Hepatocyte (in vitro differentiated cells): ENCODE results near the gene FAM117B. TPM values are rescaled to one million over a fixed set of nuclear protein-coding genes. Genes with fewer than 3 reads are reported as not detected.
A peak's percentile ranks its signal among the peaks of the same experiment; 100 is the strongest.

Experiments used
- DNase-seq: peaks from one replicate; pipeline ENCODE4 v3.0.0-alpha.2; 2016; ENCODE audit warnings: low spot score
- H2AFZ ChIP-seq: fragments of 200-600 bp; sonication (generic); 2 replicates; pipeline ENCODE4 v1.6.0; 2016; ENCODE audit warnings: antibody characterized with exemption, mild to moderate bottlenecking
- H3K27ac ChIP-seq: fragments of 200-600 bp; sonication (generic); 2 replicates; pipeline ENCODE4 v1.5.1; 2016; ENCODE audit warnings: mild to moderate bottlenecking
- H3K27me3 ChIP-seq: fragments of 200-600 bp; sonication (generic); 2 replicates; pipeline ENCODE4 v1.6.1; 2016
- H3K36me3 ChIP-seq: fragments of 200-600 bp; sonication (generic); replicated peaks from 2 replicates; pipeline ENCODE4 v1.5.1; 2016; ENCODE audit warnings: low read depth; ENCODE audit not compliant: insufficient read depth
- H3K4me1 ChIP-seq: fragments of 200-600 bp; sonication (generic); 2 replicates; pipeline ENCODE4 v1.5.1; 2016; ENCODE audit warnings: mild to moderate bottlenecking, moderate library complexity; ENCODE audit not compliant: insufficient read depth
- H3K4me2 ChIP-seq: fragments of 200-600 bp; sonication (generic); 2 replicates; pipeline ENCODE4 v1.6.0; 2016
- H3K4me3 ChIP-seq: fragments of 200-600 bp; sonication (generic); 2 replicates; pipeline ENCODE4 v1.5.1; 2016; ENCODE audit warnings: mild to moderate bottlenecking
- H3K79me2 ChIP-seq: fragments of 200-600 bp; sonication (generic); 2 replicates; pipeline ENCODE4 v1.6.0; 2017; ENCODE audit warnings: mild to moderate bottlenecking
- H3K9me2 ChIP-seq: fragments of 200-600 bp; sonication (generic); replicated peaks from 2 replicates; pipeline ENCODE4 v1.6.0; 2017; ENCODE audit warnings: mild to moderate bottlenecking; ENCODE audit not compliant: insufficient read depth
- H3K9me3 ChIP-seq: fragments of 200-600 bp; sonication (generic); 2 replicates; pipeline ENCODE4 v1.5.1; 2016; ENCODE audit warnings: low read depth, mild to moderate bottlenecking
- H4K20me1 ChIP-seq: fragments of 200-600 bp; sonication (generic); 2 replicates; pipeline ENCODE4 v1.6.0; 2016; ENCODE audit warnings: mild to moderate bottlenecking; ENCODE audit not compliant: insufficient read depth, poor library complexity, severe bottlenecking
- CTCF ChIP-seq: fragments of 200-600 bp; sonication (generic); IDR thresholded peaks from 2 replicates; pipeline ENCODE4 v1.5.1; 2016; ENCODE audit warnings: antibody characterized with exemption, mild to moderate bottlenecking; ENCODE audit not compliant: poor library complexity
- EZH2 ChIP-seq: fragments of 200-600 bp; sonication (generic); IDR thresholded peaks from 2 replicates; pipeline ENCODE4 v1.6.1; 2016; ENCODE audit warnings: antibody characterized with exemption, mild to moderate bottlenecking, borderline replicate concordance
- EZH2phosphoT487 ChIP-seq: fragments of 200-600 bp; sonication (generic); IDR thresholded peaks from one replicate; pipeline ENCODE4 v1.6.1; 2018; ENCODE audit warnings: antibody characterized with exemption, mild to moderate bottlenecking, low read depth, moderate library complexity; ENCODE audit not compliant: unreplicated experiment, severe bottlenecking
- WGBS: methylation state at CpG from one replicate; pipeline ENCODE4 v1.1.6; 2016; ENCODE audit warnings: low lambda C conversion rate; ENCODE audit errors: missing lambda C conversion rate; 5-methylcytosine and 5-hydroxymethylcytosine counted together
- polyA plus RNA-seq: library from polyadenylated mRNA; unstranded; fragments of >200 nt; fragmentation: Nextera tagmentation; extraction: Ambion mirVana; gene quantifications from 2 replicates; pipeline ENCODE4 v1.2.1, GENCODE V29; 2016
- total RNA-seq: library from RNA; depleted of rRNA; stranded (reverse); fragments of >200 nt; gene quantifications from 2 replicates; pipeline ENCODE4 v1.2.3, GENCODE V29; 2014

Gene FAM117B
- total and polyA plus RNA-seq, 2 experiments from 2014 or later = 9.0 to 13.8 TPM

GRCh38 chr2:202769201-202769600, 134.4 kb downstream of the FAM117B start:
- Histone ChIP-seq H3K4me3 (no peak overlapping the region), H3K4me2 (peak overlapping the region; percentile 2), H3K27ac (no peak overlapping the region), H3K9me3 (no peaks in the 10 kb centered on the region), H3K79me2 (no peaks in the 10 kb centered on the region), H3K9me2 (no peaks in the 10 kb centered on the region), H4K20me1 (no peaks in the 10 kb centered on the region), H3K27me3 (no peaks in the 10 kb centered on the region), H3K4me1 (peaks cover 12% of the 10 kb centered on the region), H3K36me3 (no peaks in the 10 kb centered on the region), H2AFZ (no peak overlapping the region)
- TF ChIP-seq EZH2 (no peak), EZH2phosphoT487 (no peak), CTCF (no peak)
- no peak for DNase-seq

GRCh38 chr2:202771336-202771735, 136.6 kb downstream of the FAM117B start:
- peak overlapping the region; percentile 35 for H3K27ac ChIP-seq
- peaks cover 12% of the 10 kb centered on the region for H3K4me1 ChIP-seq
- no peaks in the 10 kb centered on the region for H4K20me1 ChIP-seq
- TF ChIP-seq EZH2 (no peak), CTCF (no peak), EZH2phosphoT487 (no peak)
- WGBS = 95% methylated on average over 1 of the region's 1 CpG
- DNase-seq = no peak
- no peaks in the 10 kb centered on the region for H3K9me3 ChIP-seq
- H3K4me3 ChIP-seq = no peak overlapping the region
- H3K27me3 ChIP-seq = no peaks in the 10 kb centered on the region
- no peaks in the 10 kb centered on the region for H3K9me2 ChIP-seq
- H2AFZ ChIP-seq = no peak overlapping the region
- H3K4me2 ChIP-seq = no peak overlapping the region
- no peaks in the 10 kb centered on the region for H3K36me3 ChIP-seq
- no peaks in the 10 kb centered on the region for H3K79me2 ChIP-seq

- Histone ChIP-seq H4K20me1 (no peaks in the 10 kb centered on the region), H3K9me2 (no peaks in the 10 kb centered on the region), H3K36me3 (no peaks in the 10 kb centered on the region), H3K79me2 (no peaks in the 10 kb centered on the region), H3K4me1 (peaks cover 12% of the 10 kb centered on the region), H2AFZ (no peak overlapping the region), H3K27me3 (no peaks in the 10 kb centered on the region), H3K27ac (peak overlapping the region; percentile 66), H3K4me3 (no peak overlapping the region), H3K4me2 (no peak overlapping the region), H3K9me3 (no peaks in the 10 kb centered on the region)
- TF ChIP-seq CTCF = no peak
- TF ChIP-seq EZH2phosphoT487 = no peak
- TF ChIP-seq EZH2 = no peak
- no peak for DNase-seq
- WGBS = 52% methylated on average over 7 of the region's 7 CpGs
Measured at GRCh38 chr2:202771741-202772460, 137.1 kb downstream of the FAM117B start.
